Smooth muscle cell (in vitro differentiated cells): ENCODE results near the gene LAG3. TPM values are rescaled to one million over a fixed set of nuclear protein-coding genes. Genes with fewer than 3 reads are reported as not detected.

ENCODE experiments used
- DNase-seq: peaks from one replicate; lab custom pipeline; 2025; ENCODE audit not compliant: unreplicated experiment; lab: John Stamatoyannopoulos, UW
- H2AFZ ChIP-seq: fragments of 200-600 bp; sonication (generic); 2 replicates; pipeline ENCODE4 v1.6.0; 2016; ENCODE audit warnings: antibody characterized with exemption, low read depth, mild to moderate bottlenecking
- H3F3A ChIP-seq: fragments of 200-600 bp; sonication (generic); 2 replicates; pipeline ENCODE4 v1.6.0; 2017; ENCODE audit warnings: antibody characterized with exemption, low read depth
- H3K27ac ChIP-seq: fragments of 200-600 bp; sonication (generic); 2 replicates; pipeline ENCODE4 v1.5.1; 2016; ENCODE audit warnings: low read depth, mild to moderate bottlenecking
- H3K27me3 ChIP-seq: fragments of 200-600 bp; sonication (generic); 2 replicates; pipeline ENCODE4 v1.6.1; 2016; ENCODE audit warnings: low read depth, mild to moderate bottlenecking
- H3K36me3 ChIP-seq: fragments of 200-600 bp; sonication (generic); 2 replicates; pipeline ENCODE4 v1.5.1; 2016; ENCODE audit warnings: low read depth
- H3K4me1 ChIP-seq: fragments of 200-600 bp; sonication (generic); 2 replicates; pipeline ENCODE4 v1.5.1; 2016; ENCODE audit warnings: low read depth
- H3K4me2 ChIP-seq: fragments of 200-600 bp; sonication (generic); 2 replicates; pipeline ENCODE4 v1.6.0; 2016; ENCODE audit warnings: mild to moderate bottlenecking
- H3K4me3 ChIP-seq: fragments of 200-600 bp; sonication (generic); 2 replicates; pipeline ENCODE4 v1.5.1; 2016; ENCODE audit warnings: mild to moderate bottlenecking
- H3K79me2 ChIP-seq: fragments of 200-600 bp; sonication (generic); 2 replicates; pipeline ENCODE4 v1.6.0; 2016; ENCODE audit warnings: low read depth, mild to moderate bottlenecking
- H3K9ac ChIP-seq: fragments of 200-600 bp; sonication (generic); 2 replicates; pipeline ENCODE4 v1.6.0; 2016; ENCODE audit warnings: low read depth
- H3K9me3 ChIP-seq: fragments of 200-600 bp; sonication (generic); replicated peaks from 2 replicates; pipeline ENCODE4 v1.5.1; 2016; ENCODE audit warnings: low read depth
- H4K20me1 ChIP-seq: fragments of 200-600 bp; sonication (generic); 2 replicates; pipeline ENCODE4 v1.6.0; 2016; ENCODE audit warnings: low read depth
- CTCF ChIP-seq: fragments of 200-600 bp; sonication (generic); IDR thresholded peaks from 2 replicates; pipeline ENCODE4 v1.5.1; 2017; ENCODE audit warnings: borderline replicate concordance, mild to moderate bottlenecking, antibody characterized with exemption; ENCODE audit not compliant: insufficient read depth, poor library complexity, severe bottlenecking
- WGBS: methylation state at CpG from one replicate; pipeline ENCODE4 v1.1.7; 2016; ENCODE audit warnings: low lambda C conversion rate; 5-methylcytosine and 5-hydroxymethylcytosine counted together
- polyA plus RNA-seq: library from polyadenylated mRNA; unstranded; fragments of >200 nt; fragmentation: Nextera tagmentation; extraction: Ambion mirVana; gene quantifications from 2 replicates; pipeline ENCODE4 v1.2.1, GENCODE V29; 2016
- total RNA-seq: library from RNA; depleted of rRNA; stranded (reverse); fragments of >200 nt; gene quantifications from 2 replicates; pipeline ENCODE4 v1.2.3, GENCODE V29; 2014

Gene LAG3
- total and polyA plus RNA-seq, 2 experiments from 2014 or later: 0.18 to 1.7 TPM

DNA sequence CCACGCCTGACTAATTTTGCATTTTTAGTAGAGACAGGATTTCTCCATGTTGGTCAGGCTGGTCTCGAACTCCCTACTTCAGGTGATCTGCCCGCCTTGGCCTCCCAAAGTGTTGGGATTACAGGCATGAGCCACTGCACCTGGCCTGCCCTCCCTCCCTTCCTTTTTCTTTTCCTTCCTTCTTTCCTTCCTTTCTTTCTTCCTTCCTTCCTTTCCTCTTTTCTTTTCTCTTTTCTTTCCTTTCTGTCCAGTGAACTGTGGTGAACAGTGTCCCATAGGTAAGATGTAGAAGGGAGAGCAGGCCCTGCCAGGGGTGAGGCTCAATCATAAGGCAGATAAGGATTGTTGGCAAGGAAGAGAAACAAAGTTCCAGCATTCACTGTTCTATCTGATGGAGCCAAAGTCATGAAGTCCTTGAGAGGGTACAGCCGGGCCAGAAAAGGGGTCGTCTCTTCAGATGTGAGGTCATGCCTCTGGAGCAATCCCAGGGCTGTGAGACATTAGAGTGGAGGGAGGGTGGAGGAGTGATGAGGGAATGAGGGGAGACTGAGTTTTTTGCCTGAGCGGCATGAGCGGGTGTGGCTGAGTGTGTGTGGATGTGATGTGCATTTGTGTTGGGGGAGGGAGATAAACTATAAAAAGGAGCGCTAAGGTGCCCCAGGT is 15.2 kb upstream of the LAG3 start:
- Histone ChIP-seq H3K27me3 (no peaks in the 10 kb centered on the region), H3K27ac (no peak overlapping the region), H4K20me1 (peaks cover 2% of the 10 kb centered on the region), H3K79me2 (peaks cover 7% of the 10 kb centered on the region), H3K4me2 (no peak overlapping the region), H3K36me3 (no peaks in the 10 kb centered on the region), H2AFZ (no peak overlapping the region), H3K9me3 (no peaks in the 10 kb centered on the region), H3F3A (peaks cover 4% of the 10 kb centered on the region), H3K9ac (no peak overlapping the region), H3K4me3 (no peak overlapping the region), H3K4me1 (peaks cover 20% of the 10 kb centered on the region)
- no peak for DNase-seq
- no peak for TF ChIP-seq CTCF
- 90% methylated on average over 8 of the region's 8 CpGs for WGBS

GRCh38 chr12:6758506-6759095 is 13.7 kb upstream of the LAG3 start:
- no peak for TF ChIP-seq CTCF
- no peak overlapping the region for H2AFZ ChIP-seq
- H3K4me2 ChIP-seq: no peak overlapping the region
- H4K20me1 ChIP-seq: no peaks in the 10 kb centered on the region
- H3K4me1 ChIP-seq: peaks cover 30% of the 10 kb centered on the region
- no peaks in the 10 kb centered on the region for H3K36me3 ChIP-seq
- H3K9ac ChIP-seq: no peak overlapping the region
- no peak overlapping the region for H3K4me3 ChIP-seq
- H3K27ac ChIP-seq: no peak overlapping the region
- H3K9me3 ChIP-seq: no peaks in the 10 kb centered on the region
- no peaks in the 10 kb centered on the region for H3K79me2 ChIP-seq
- peaks cover 13% of the 10 kb centered on the region for H3F3A ChIP-seq
- DNase-seq: no peak
- WGBS: 87% methylated on average over 9 of the region's 9 CpGs
- H3K27me3 ChIP-seq: no peaks in the 10 kb centered on the region

GRCh38 chr12:6759741-6760140 is 12.6 kb upstream of the LAG3 start:
- Histone ChIP-seq H3K4me3 (no peak overlapping the region), H3F3A (peaks cover 15% of the 10 kb centered on the region), H3K9ac (no peak overlapping the region), H3K36me3 (no peaks in the 10 kb centered on the region), H3K9me3 (no peaks in the 10 kb centered on the region), H3K4me2 (no peak overlapping the region), H3K79me2 (no peaks in the 10 kb centered on the region), H3K27ac (no peak overlapping the region), H3K27me3 (no peaks in the 10 kb centered on the region), H4K20me1 (no peaks in the 10 kb centered on the region), H2AFZ (no peak overlapping the region), H3K4me1 (peaks cover 30% of the 10 kb centered on the region)
- WGBS: 80% methylated on average over 5 of the region's 5 CpGs
- no peak for DNase-seq
- no peak for TF ChIP-seq CTCF

- Histone ChIP-seq H3K79me2 (peaks cover 17% of the 10 kb centered on the region), H3K4me2 (peak overlapping the region; percentile 80), H3K9me3 (no peaks in the 10 kb centered on the region), H3K9ac (no peak overlapping the region), H3K36me3 (no peaks in the 10 kb centered on the region), H3K27me3 (no peaks in the 10 kb centered on the region), H4K20me1 (peaks cover 16% of the 10 kb centered on the region), H3K27ac (peak overlapping the region; percentile 84), H3K4me1 (peaks cover 41% of the 10 kb centered on the region), H3K4me3 (peak overlapping the region; percentile 25), H2AFZ (peak overlapping the region; percentile 86), H3F3A (peaks cover 23% of the 10 kb centered on the region)
- 56% methylated on average over 4 of the region's 4 CpGs for WGBS
- DNase-seq: no peak
- TF ChIP-seq CTCF: no peak
Measured at GRCh38 chr12:6763380-6763779, 8.9 kb upstream of the LAG3 start.
